CD4-positive, alpha-beta T cell (primary cell): Measurements from ENCODE around the gene PLEKHN1. TPM values are rescaled to one million over a fixed set of nuclear protein-coding genes. Genes with fewer than 3 reads are reported as not detected.
A peak's percentile ranks its signal among the peaks of the same experiment; 100 is the strongest.

Experiments
- ATAC-seq: fragments of 200-7000 bp; cut with Tn5 transposase; one replicate; pipeline ENCODE4 v1.10.0; 2022; ENCODE audit warnings: mild to moderate bottlenecking; ENCODE audit not compliant: poor library complexity
- CTCF ChIA-PET: fragments of 350-600 bp; sonication (Branson Sonifier 250); formaldehyde crosslinking; loops from one replicate; lab custom pipeline; 2021; ENCODE audit warnings: antibody characterized with exemption, inconsistent platforms; lab: Charles Lee
- POLR2A ChIA-PET: fragments of 350-600 bp; sonication (Branson Sonifier 250); formaldehyde crosslinking; loops from one replicate; lab custom pipeline; 2021; ENCODE audit warnings: antibody characterized with exemption, inconsistent platforms; lab: Charles Lee
- DNase-seq, 14 experiments: peaks; one replicate each; pipeline ENCODE4 v3.0.0-alpha.2; 2013 to 2020; ENCODE audit warnings: mixed read lengths in 2 of 14
- H3K27ac ChIP-seq, 2 donors: one replicate each; pipeline versions ENCODE4 v1.5.1 to v1.7.0; 2013; ENCODE audit warnings: low read length in 2 of 2, low read depth in 1 of 2, mild to moderate bottlenecking in 1 of 2
- H3K27me3 ChIP-seq, 2 experiments: 1 replicate in 1 of 2; 2 replicates in 1 of 2; pipeline versions ENCODE4 v1.6.1 to v1.7.0; 2013; ENCODE audit warnings: low read length in 2 of 2, control low read depth in 1 of 2, mild to moderate bottlenecking in 1 of 2, moderate library complexity in 1 of 2; ENCODE audit not compliant: insufficient read depth in 2 of 2, control insufficient read depth in 1 of 2
- H3K36me3 ChIP-seq: one replicate; pipeline ENCODE4 v1.6.1; 2013; ENCODE audit warnings: low read length, control low read depth; ENCODE audit not compliant: insufficient read depth
- H3K4me1 ChIP-seq: one replicate; pipeline ENCODE4 v1.6.1; 2013; ENCODE audit warnings: low read length, control low read depth; ENCODE audit not compliant: insufficient read depth
- H3K4me3 ChIP-seq: one replicate; pipeline ENCODE4 v1.5.1; 2013; ENCODE audit warnings: mild to moderate bottlenecking, low read length, moderate library complexity
- H3K9me3 ChIP-seq, 2 experiments: 1 replicate in 1 of 2; 2 replicates in 1 of 2; pipeline versions ENCODE4 v1.6.1 to v1.7.0; 2013; ENCODE audit warnings: low read length in 2 of 2, mild to moderate bottlenecking in 2 of 2, control low read depth in 1 of 2, moderate library complexity in 1 of 2; ENCODE audit not compliant: control insufficient read depth in 1 of 2, insufficient read depth in 1 of 2
- H3K27ac Mint-ChIP-seq: one replicate; pipeline ENCODE4 v1.8.0; 2020; ENCODE audit warnings: mixed read lengths
- H3K27me3 Mint-ChIP-seq: one replicate; pipeline ENCODE4 v1.8.0; 2021; ENCODE audit warnings: mixed read lengths
- H3K36me3 Mint-ChIP-seq: one replicate; pipeline ENCODE4 v1.8.0; 2021; ENCODE audit warnings: low read depth, mixed read lengths
- H3K4me1 Mint-ChIP-seq: one replicate; pipeline ENCODE4 v1.8.0; 2021; ENCODE audit warnings: low read depth, mixed read lengths
- H3K4me3 Mint-ChIP-seq: one replicate; pipeline ENCODE4 v1.8.0; 2020; ENCODE audit warnings: mild to moderate bottlenecking, mixed read lengths
- H3K9me3 Mint-ChIP-seq: one replicate; pipeline ENCODE4 v1.8.0; 2020; ENCODE audit warnings: mixed read lengths
- intact Hi-C, 2 experiments: fragments of 100-400 bp; cut with DNase I in 1 of 2; cut with micrococcal nuclease in 1 of 2; formaldehyde crosslinking; loops; one replicate each; pipeline versions ENCODE4 v1.15.1 to v1.9.0; 2023 to 2025; cut with DNase I, micrococcal nuclease
- total RNA-seq, 174 experiments: library from RNA in 2 of 174; stranded (reverse) in 2 of 174; gene quantifications; one replicate each; pipeline ENCODE4 v1.2.3 and lab custom pipeline; 2021 to 2026
- TF ChIP-seq, protein P1 (sequence below): fragments of 200-600 bp; IDR thresholded peaks from one replicate; pipeline ENCODE4 v1.8.0; 2022; ENCODE audit warnings: antibody characterized with exemption, mild to moderate bottlenecking

PLEKHN1 gene
- total RNA-seq, 2 experiments from 2014 or later, result 0.69 to 0.95 TPM

DNA sequence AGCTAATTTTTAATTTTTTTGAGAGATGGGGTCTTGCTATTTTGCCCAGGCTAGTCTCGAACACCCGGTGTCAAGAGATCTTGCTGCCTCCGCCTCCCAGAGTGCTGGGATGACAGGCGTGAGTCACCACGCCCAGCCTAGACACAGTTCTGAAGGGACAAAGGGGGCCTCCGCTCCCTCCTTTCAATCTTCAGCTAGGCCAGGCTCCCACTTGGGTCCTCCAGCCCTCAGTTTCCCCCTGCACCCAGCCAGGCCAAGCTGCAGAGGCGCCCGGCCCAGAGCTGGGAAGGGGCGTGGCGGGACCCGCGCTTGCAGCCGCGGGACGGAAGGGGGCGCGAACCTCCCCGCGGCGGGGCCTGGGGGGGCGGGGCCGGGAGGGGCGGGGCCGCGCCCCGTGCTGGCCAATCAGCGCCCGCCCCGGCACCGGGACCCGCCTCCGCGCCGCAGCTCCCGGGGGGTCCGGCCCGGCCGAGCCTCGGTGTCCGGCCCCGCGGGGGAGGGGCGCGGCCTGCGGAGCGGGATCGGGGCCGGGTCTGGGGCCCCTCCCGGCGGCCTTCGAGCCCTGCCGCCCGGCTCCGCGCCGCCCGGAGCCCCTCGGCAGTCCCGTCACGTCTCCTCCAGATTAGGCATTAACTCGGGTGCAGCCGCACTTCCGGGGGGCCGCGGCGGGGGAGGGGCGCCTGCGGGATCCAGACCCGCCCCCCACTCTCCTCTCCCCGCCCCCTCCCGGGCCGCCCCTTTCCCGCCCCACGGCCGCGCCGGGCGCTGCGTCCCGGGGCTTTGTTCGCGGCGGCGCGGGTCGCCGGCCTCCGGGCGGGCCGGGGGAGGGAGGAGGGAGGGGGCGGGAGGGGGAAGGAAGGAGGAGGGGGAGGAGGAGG lies 53.1 kb downstream of the PLEKHN1 start:
- peaks cover 0 to 1% of the 10 kb centered on the region in 2 experiments for H3K27me3 ChIP-seq
- Mint-ChIP-seq H3K36me3 (no peaks in the 10 kb centered on the region), H3K9me3 (no peaks in the 10 kb centered on the region), H3K27me3 (peaks cover 5% of the 10 kb centered on the region), H3K4me1 (peaks cover 22% of the 10 kb centered on the region), H3K27ac (no peak overlapping the region), H3K4me3 (peak overlapping the region; percentile 79)
- POLR2A ChIA-PET, result interaction anchor here (0.9 to 2.1 kb wide), 4 partner anchors 13 to 21 kb away, joined by 3 to 12 read pairs (median 7); no protein-coding TSS in a partner anchor
- CTCF ChIA-PET, result interaction anchor here (0.6 to 1.6 kb wide), 8 partner anchors 12 to 102 kb away, joined by 3 to 7 read pairs (median 4); partner anchors contain the start of gene HES4
- no peak overlapping the region for H3K27ac ChIP-seq
- no peaks in the 10 kb centered on the region for H3K9me3 ChIP-seq
- no peaks in the 10 kb centered on the region for H3K36me3 ChIP-seq
- peak; percentile 64 to 92 (median 78) for DNase-seq
- peaks cover 40% of the 10 kb centered on the region for H3K4me1 ChIP-seq
- intact Hi-C loops, result loop anchor here in 1 of 2 experiments (2.0 kb wide), 1 partner anchor 49 kb away; no protein-coding TSS in a partner anchor
- TF ChIP-seq, protein P1, sequence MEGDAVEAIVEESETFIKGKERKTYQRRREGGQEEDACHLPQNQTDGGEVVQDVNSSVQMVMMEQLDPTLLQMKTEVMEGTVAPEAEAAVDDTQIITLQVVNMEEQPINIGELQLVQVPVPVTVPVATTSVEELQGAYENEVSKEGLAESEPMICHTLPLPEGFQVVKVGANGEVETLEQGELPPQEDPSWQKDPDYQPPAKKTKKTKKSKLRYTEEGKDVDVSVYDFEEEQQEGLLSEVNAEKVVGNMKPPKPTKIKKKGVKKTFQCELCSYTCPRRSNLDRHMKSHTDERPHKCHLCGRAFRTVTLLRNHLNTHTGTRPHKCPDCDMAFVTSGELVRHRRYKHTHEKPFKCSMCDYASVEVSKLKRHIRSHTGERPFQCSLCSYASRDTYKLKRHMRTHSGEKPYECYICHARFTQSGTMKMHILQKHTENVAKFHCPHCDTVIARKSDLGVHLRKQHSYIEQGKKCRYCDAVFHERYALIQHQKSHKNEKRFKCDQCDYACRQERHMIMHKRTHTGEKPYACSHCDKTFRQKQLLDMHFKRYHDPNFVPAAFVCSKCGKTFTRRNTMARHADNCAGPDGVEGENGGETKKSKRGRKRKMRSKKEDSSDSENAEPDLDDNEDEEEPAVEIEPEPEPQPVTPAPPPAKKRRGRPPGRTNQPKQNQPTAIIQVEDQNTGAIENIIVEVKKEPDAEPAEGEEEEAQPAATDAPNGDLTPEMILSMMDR, result peak; percentile 43
- peak overlapping the region; percentile 40 for H3K4me3 ChIP-seq
- peak; percentile 82 for ATAC-seq

DNA sequence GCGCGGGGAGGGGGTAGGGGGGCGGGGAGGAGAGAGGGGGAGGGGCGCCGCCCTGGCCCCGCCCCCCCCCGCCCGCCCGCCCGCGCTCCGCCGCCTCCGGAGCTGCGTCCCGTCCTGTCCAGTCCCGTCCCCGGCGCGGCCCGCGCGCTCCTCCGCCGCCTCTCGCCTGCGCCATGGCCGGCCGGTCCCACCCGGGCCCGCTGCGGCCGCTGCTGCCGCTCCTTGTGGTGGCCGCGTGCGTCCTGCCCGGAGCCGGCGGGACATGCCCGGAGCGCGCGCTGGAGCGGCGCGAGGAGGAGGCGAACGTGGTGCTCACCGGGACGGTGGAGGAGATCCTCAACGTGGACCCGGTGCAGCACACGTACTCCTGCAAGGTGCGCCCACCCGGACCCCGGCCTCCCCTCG lies 53.7 kb downstream of the PLEKHN1 start, which contains the start of gene AGRN:
TSS of gene AGRN (plus strand) at position 121 of the 405 bp plus-strand sequence. CDS start at position 174, 53 bp downstream.
- peaks cover 0 to 2% of the 10 kb centered on the region in 2 experiments for H3K27me3 ChIP-seq
- ATAC-seq, result peak; percentile 6
- POLR2A ChIA-PET, result interaction anchor here (1.0 to 2.1 kb wide), 3 partner anchors 18 to 21 kb away, joined by 3 to 12 read pairs (median 11); no protein-coding TSS in a partner anchor
- peak within 1 kb of the TSS; percentile 40 for H3K4me3 ChIP-seq
- no peaks in the 10 kb centered on the region for H3K9me3 Mint-ChIP-seq
- H3K27ac Mint-ChIP-seq, result no peak within 1 kb of the TSS
- no peaks in the 10 kb centered on the region for H3K36me3 ChIP-seq
- peak within 1 kb of the TSS; percentile 79 for H3K4me3 Mint-ChIP-seq
- no peak within 1 kb of the TSS for H3K27ac ChIP-seq
- no peaks in the 10 kb centered on the region for H3K9me3 ChIP-seq
- H3K27me3 Mint-ChIP-seq, result peaks cover 5% of the 10 kb centered on the region
- no peaks in the 10 kb centered on the region for H3K36me3 Mint-ChIP-seq
- TF ChIP-seq, protein P1, result no peak
- DNase-seq, result peak in 1 of 14 experiments; percentile 63
- CTCF ChIA-PET, result interaction anchor here (1.2 to 1.6 kb wide), 4 partner anchors 13 to 44 kb away, joined by 3 to 7 read pairs (median 5); no protein-coding TSS in a partner anchor
- peaks cover 34% of the 10 kb centered on the region for H3K4me1 ChIP-seq
- intact Hi-C loops, result loop anchor here in 1 of 2 experiments (1.0 to 2.0 kb wide), 2 partner anchors 20 to 49 kb away; no protein-coding TSS in a partner anchor
- peaks cover 18% of the 10 kb centered on the region for H3K4me1 Mint-ChIP-seq

- ATAC-seq (no peak), DNase-seq (peak in 4 of 14 experiments; percentile 24 to 65 (median 56))
- peaks cover 32% of the 10 kb centered on the region for H3K4me1 ChIP-seq
- no peak overlapping the region for H3K27ac ChIP-seq
- intact Hi-C loops, result loop anchor here in 1 of 2 experiments (1.0 kb wide), 1 partner anchor 20 kb away; no protein-coding TSS in a partner anchor
- H3K9me3 Mint-ChIP-seq, result no peaks in the 10 kb centered on the region
- peaks cover 5% of the 10 kb centered on the region for H3K27me3 Mint-ChIP-seq
- H3K27ac Mint-ChIP-seq, result no peak overlapping the region
- no peaks in the 10 kb centered on the region for H3K9me3 ChIP-seq
- H3K4me1 Mint-ChIP-seq, result peaks cover 18% of the 10 kb centered on the region
- no peaks in the 10 kb centered on the region for H3K36me3 ChIP-seq
- peaks cover 0 to 2% of the 10 kb centered on the region in 2 experiments for H3K27me3 ChIP-seq
- TF ChIP-seq, protein P1, result no peak
- POLR2A ChIA-PET, result no interaction called here
- no peaks in the 10 kb centered on the region for H3K36me3 Mint-ChIP-seq
- peak overlapping the region; percentile 42 for H3K4me3 Mint-ChIP-seq
- CTCF ChIA-PET, result interaction anchor here (0.9 kb wide), 1 partner anchor 18 kb away, joined by 3 read pairs; no protein-coding TSS in a partner anchor
- peak overlapping the region; percentile 19 for H3K4me3 ChIP-seq
Observed at GRCh38 chr1:1020415-1021009, 54.2 kb downstream of the PLEKHN1 start.
